ENCODE measurements around the gene SLC38A8.

The SLC38A8 gene

DNA sequence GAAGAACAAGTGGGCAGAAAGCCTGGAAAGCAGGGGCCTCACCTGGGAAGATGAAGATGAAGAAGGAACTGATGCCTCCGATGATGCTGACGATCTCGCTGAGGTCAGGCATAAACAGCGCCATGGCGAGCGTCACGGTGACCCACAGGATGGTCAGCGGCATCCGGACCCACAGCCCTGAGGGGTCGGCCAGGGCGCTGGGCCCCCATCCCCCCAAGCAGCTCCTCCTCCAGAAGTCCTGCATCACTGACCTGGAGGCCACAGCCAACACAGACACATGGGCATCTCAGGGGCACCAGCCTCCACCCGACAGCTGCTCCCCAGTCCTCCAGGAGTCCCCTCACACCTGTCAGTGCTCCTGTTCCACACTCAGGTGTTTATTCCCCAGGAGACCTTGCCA is 26.1 kb downstream of the SLC38A8 start:
- Histone ChIP-seq H3K9me2 (replicated peaks; ENCODE audit: low read depth, low read length) (no peaks in the 10 kb centered on the region), H3K27me3 (ENCODE audit: insufficient read depth, low read length, poor library complexity, severe bottlenecking) (no peaks in the 10 kb centered on the region), H3K4me3 (ENCODE audit: low read length, poor library complexity, severe bottlenecking) (no peak overlapping the region), H3F3A (ENCODE audit: low read depth) (no peaks in the 10 kb centered on the region), H4K20me1 (ENCODE audit: insufficient read depth, low read length, poor library complexity, severe bottlenecking) (no peaks in the 10 kb centered on the region), H3K79me2 (ENCODE audit: insufficient read depth, low read length) (no peaks in the 10 kb centered on the region), H3K36me3 (ENCODE audit: insufficient read depth, low read length) (no peaks in the 10 kb centered on the region), H3K9me3 (ENCODE audit: insufficient read depth, low read depth, low read length) (no peaks in the 10 kb centered on the region), H3K4me1 (ENCODE audit: insufficient read depth, low read length, poor library complexity, severe bottlenecking) (no peaks in the 10 kb centered on the region), H3K9ac (ENCODE audit: low read depth, low read length, poor library complexity, severe bottlenecking) (no peak overlapping the region), H2AFZ (ENCODE audit: low read length) (no peak overlapping the region), H3K4me2 (ENCODE audit: low read depth, low read length, poor library complexity, severe bottlenecking) (no peak overlapping the region)
- no peak for TF ChIP-seq EZH2phosphoT487 (IDR thresholded peaks at IDR 0.05; ENCODE audit: borderline replicate concordance)
- TF ChIP-seq, protein P1, sequence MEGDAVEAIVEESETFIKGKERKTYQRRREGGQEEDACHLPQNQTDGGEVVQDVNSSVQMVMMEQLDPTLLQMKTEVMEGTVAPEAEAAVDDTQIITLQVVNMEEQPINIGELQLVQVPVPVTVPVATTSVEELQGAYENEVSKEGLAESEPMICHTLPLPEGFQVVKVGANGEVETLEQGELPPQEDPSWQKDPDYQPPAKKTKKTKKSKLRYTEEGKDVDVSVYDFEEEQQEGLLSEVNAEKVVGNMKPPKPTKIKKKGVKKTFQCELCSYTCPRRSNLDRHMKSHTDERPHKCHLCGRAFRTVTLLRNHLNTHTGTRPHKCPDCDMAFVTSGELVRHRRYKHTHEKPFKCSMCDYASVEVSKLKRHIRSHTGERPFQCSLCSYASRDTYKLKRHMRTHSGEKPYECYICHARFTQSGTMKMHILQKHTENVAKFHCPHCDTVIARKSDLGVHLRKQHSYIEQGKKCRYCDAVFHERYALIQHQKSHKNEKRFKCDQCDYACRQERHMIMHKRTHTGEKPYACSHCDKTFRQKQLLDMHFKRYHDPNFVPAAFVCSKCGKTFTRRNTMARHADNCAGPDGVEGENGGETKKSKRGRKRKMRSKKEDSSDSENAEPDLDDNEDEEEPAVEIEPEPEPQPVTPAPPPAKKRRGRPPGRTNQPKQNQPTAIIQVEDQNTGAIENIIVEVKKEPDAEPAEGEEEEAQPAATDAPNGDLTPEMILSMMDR (conservative IDR thresholded peaks at IDR 0.05; ENCODE audit: low read length) = no peak

DNA sequence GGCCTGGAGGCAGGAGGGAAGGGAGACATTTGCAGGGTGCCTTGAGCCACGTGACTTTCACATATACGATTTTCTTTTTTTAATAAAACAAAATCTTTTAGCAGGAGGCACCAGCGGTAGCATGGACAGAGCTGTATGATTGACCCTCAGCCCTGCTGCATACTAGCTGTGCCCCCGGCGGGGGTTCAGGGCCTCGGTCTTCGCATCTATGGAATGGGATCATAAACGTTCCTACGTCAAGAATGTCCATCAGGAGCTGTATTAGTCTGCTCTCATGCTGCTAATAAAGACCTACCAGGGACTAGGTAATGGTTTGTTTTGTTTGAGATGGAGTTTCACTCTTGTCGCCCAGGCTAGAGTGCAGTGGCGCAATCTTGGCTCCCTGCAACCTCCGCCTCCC is 27.2 kb downstream of the SLC38A8 start:
- Histone ChIP-seq H3K9me3 (ENCODE audit: insufficient read depth, low read depth, low read length) (no peaks in the 10 kb centered on the region), H2AFZ (ENCODE audit: low read length) (no peak overlapping the region), H3K9me2 (replicated peaks; ENCODE audit: low read depth, low read length) (no peaks in the 10 kb centered on the region), H3K9ac (ENCODE audit: low read depth, low read length, poor library complexity, severe bottlenecking) (no peak overlapping the region), H3K79me2 (ENCODE audit: insufficient read depth, low read length) (no peaks in the 10 kb centered on the region), H3K27me3 (ENCODE audit: insufficient read depth, low read length, poor library complexity, severe bottlenecking) (no peaks in the 10 kb centered on the region), H3K4me1 (ENCODE audit: insufficient read depth, low read length, poor library complexity, severe bottlenecking) (no peaks in the 10 kb centered on the region), H3K4me3 (ENCODE audit: low read length, poor library complexity, severe bottlenecking) (no peak overlapping the region), H4K20me1 (ENCODE audit: insufficient read depth, low read length, poor library complexity, severe bottlenecking) (no peaks in the 10 kb centered on the region), H3K4me2 (ENCODE audit: low read depth, low read length, poor library complexity, severe bottlenecking) (no peak overlapping the region), H3K36me3 (ENCODE audit: insufficient read depth, low read length) (no peaks in the 10 kb centered on the region), H3F3A (ENCODE audit: low read depth) (no peaks in the 10 kb centered on the region)
- TF ChIP-seq EZH2phosphoT487 (IDR thresholded peaks at IDR 0.05; ENCODE audit: borderline replicate concordance) = no peak
- TF ChIP-seq, protein P1 (conservative IDR thresholded peaks at IDR 0.05; ENCODE audit: low read length) = no peak

- Histone ChIP-seq H2AFZ (ENCODE audit: low read length) (no peak overlapping the region), H3K4me1 (ENCODE audit: insufficient read depth, low read length, poor library complexity, severe bottlenecking) (no peaks in the 10 kb centered on the region), H3K36me3 (ENCODE audit: insufficient read depth, low read length) (no peaks in the 10 kb centered on the region), H3K9me3 (ENCODE audit: insufficient read depth, low read depth, low read length) (no peaks in the 10 kb centered on the region), H4K20me1 (ENCODE audit: insufficient read depth, low read length, poor library complexity, severe bottlenecking) (no peaks in the 10 kb centered on the region), H3K79me2 (ENCODE audit: insufficient read depth, low read length) (no peaks in the 10 kb centered on the region), H3K9me2 (replicated peaks; ENCODE audit: low read depth, low read length) (no peaks in the 10 kb centered on the region), H3K27me3 (ENCODE audit: insufficient read depth, low read length, poor library complexity, severe bottlenecking) (no peaks in the 10 kb centered on the region), H3F3A (ENCODE audit: low read depth) (no peaks in the 10 kb centered on the region), H3K9ac (ENCODE audit: low read depth, low read length, poor library complexity, severe bottlenecking) (no peak overlapping the region), H3K4me3 (ENCODE audit: low read length, poor library complexity, severe bottlenecking) (no peak overlapping the region), H3K4me2 (ENCODE audit: low read depth, low read length, poor library complexity, severe bottlenecking) (no peak overlapping the region)
- TF ChIP-seq, protein P1 (conservative IDR thresholded peaks at IDR 0.05; ENCODE audit: low read length) = no peak
- no peak for TF ChIP-seq EZH2phosphoT487 (IDR thresholded peaks at IDR 0.05; ENCODE audit: borderline replicate concordance)
Observed at GRCh38 chr16:84014570-84015327, 27.8 kb downstream of the SLC38A8 start.
